Large intestine (tissue), 3 donors: ENCODE data around the gene MYO1G. TPM values are rescaled to one million over a fixed set of nuclear protein-coding genes. Genes with fewer than 3 reads are reported as not detected.

ENCODE experiments used
- DNase-seq, 2 donors: peaks; one replicate each; pipeline versions ENCODE4 v3.0.0 to v3.0.0-alpha.2; 2013
- H3K27ac ChIP-seq: one replicate; pipeline ENCODE4 v1.5.1; 2013; ENCODE audit warnings: low read length
- H3K27me3 ChIP-seq: 2 replicates; pipeline ENCODE4 v1.6.1; 2013; ENCODE audit warnings: low read length; ENCODE audit not compliant: control insufficient read depth, insufficient read depth
- H3K36me3 ChIP-seq: 2 replicates; pipeline ENCODE4 v1.6.1; 2013; ENCODE audit warnings: low read length; ENCODE audit not compliant: control insufficient read depth, insufficient read depth
- H3K4me1 ChIP-seq: one replicate; pipeline ENCODE4 v1.6.1; 2013; ENCODE audit warnings: low read length; ENCODE audit not compliant: control insufficient read depth, insufficient read depth
- H3K4me3 ChIP-seq: one replicate; pipeline ENCODE4 v1.5.1; 2013; ENCODE audit warnings: low read length
- H3K9me3 ChIP-seq: one replicate; pipeline ENCODE4 v1.6.1; 2013; ENCODE audit warnings: mild to moderate bottlenecking, low read depth, low read length, moderate library complexity; ENCODE audit not compliant: control insufficient read depth
- WGBS: methylation state at CpG from one replicate; pipeline ENCODE4 v1.1.5; 2013; ENCODE audit warnings: low lambda C conversion rate; ENCODE audit not compliant: insufficient coverage; 5-methylcytosine and 5-hydroxymethylcytosine counted together
- polyA plus RNA-seq: library from polyadenylated mRNA; unstranded; fragments of 120-200 nt; gene quantifications from one replicate; pipeline ENCODE4 v1.2.1, GENCODE V29; 2013

Gene MYO1G
- polyA plus RNA-seq, 1 donor, result 2.2 TPM

- Histone ChIP-seq H3K4me3 (no peak overlapping the region), H3K27ac (no peak overlapping the region), H3K9me3 (no peaks in the 10 kb centered on the region), H3K36me3 (no peaks in the 10 kb centered on the region), H3K4me1 (no peaks in the 10 kb centered on the region), H3K27me3 (peaks cover 24% of the 10 kb centered on the region)
- WGBS, result no CpG with 5 or more reads among the region's 16 CpGs
- DNase-seq, result no peak
Measured at GRCh38 chr7:44965441-44965903, 13.3 kb downstream of the MYO1G start.

DNA sequence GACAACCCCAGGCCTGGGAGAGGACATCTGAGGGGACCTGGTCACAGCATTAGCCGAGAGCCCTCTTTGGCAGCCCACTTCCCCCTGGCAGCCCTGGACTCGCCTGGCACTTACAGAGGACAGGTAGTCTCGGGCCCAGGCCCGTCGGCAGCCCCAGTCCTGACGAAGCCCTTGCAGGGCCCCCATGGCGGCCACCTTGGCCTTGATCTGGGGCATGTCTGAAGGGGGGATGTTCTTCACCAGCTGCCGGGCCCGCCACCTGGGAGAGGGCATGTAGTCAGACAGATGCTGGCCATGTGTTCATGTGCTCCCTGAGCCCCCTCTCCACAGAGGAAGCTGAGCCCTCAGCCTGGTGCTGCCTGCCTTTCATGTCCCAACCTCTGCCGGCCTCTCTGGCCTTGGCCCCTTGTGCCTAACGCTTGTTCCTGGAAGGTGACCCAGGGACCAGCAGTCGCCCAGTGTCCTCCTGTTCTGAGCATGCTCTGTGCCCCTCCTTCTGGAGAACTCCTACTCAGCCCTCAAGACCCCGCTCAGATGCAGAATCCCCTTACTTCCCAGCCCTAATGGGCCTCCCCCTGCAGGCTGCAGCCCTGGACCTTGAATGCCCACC lies 13.9 kb downstream of the MYO1G start:
- no peaks in the 10 kb centered on the region for H3K36me3 ChIP-seq
- no peaks in the 10 kb centered on the region for H3K9me3 ChIP-seq
- H3K27me3 ChIP-seq, result peaks cover 29% of the 10 kb centered on the region
- no peak overlapping the region for H3K27ac ChIP-seq
- no peaks in the 10 kb centered on the region for H3K4me1 ChIP-seq
- DNase-seq, result no peak
- no peak overlapping the region for H3K4me3 ChIP-seq
- WGBS, result no CpG with 5 or more reads among the region's 13 CpGs

DNA sequence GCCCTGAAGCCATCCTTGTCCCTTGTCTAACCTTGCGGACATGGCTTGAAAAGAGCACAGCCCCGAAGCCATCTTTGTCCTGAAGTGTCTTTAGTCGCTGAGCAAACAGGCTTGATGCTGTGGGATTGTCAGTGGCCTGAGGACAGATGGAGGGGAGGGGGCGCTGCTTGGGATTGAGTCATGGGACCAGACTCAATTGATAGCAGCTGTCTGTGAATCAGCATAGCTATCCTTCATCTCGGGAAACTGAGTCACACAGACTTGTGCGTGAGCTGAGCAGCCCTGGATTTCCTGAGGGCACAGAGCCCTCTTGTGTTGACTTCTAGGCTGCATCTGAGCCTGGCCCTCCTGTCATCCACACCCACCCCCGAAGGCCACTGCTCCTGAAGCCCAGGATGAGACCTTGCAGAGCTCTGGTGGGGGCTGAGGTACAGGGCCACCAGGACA lies 14.4 kb downstream of the MYO1G start:
- no peaks in the 10 kb centered on the region for H3K9me3 ChIP-seq
- DNase-seq, result no peak
- H3K36me3 ChIP-seq, result no peaks in the 10 kb centered on the region
- peaks cover 32% of the 10 kb centered on the region for H3K27me3 ChIP-seq
- no peak overlapping the region for H3K27ac ChIP-seq
- no CpG with 5 or more reads among the region's 7 CpGs for whole genome bisulfite sequencing
- H3K4me1 ChIP-seq, result no peaks in the 10 kb centered on the region
- H3K4me3 ChIP-seq, result no peak overlapping the region

- no peaks in the 10 kb centered on the region for H3K36me3 ChIP-seq
- H3K27me3 ChIP-seq, result peaks cover 33% of the 10 kb centered on the region
- peak overlapping the region; percentile 28 for H3K4me3 ChIP-seq
- DNase-seq, result no peak
- WGBS, result no CpG with 5 or more reads among the region's 24 CpGs
- H3K4me1 ChIP-seq, result no peaks in the 10 kb centered on the region
- H3K27ac ChIP-seq, result no peak overlapping the region
- no peaks in the 10 kb centered on the region for H3K9me3 ChIP-seq
Measured at GRCh38 chr7:44963364-44964290, 15.2 kb downstream of the MYO1G start.

DNA sequence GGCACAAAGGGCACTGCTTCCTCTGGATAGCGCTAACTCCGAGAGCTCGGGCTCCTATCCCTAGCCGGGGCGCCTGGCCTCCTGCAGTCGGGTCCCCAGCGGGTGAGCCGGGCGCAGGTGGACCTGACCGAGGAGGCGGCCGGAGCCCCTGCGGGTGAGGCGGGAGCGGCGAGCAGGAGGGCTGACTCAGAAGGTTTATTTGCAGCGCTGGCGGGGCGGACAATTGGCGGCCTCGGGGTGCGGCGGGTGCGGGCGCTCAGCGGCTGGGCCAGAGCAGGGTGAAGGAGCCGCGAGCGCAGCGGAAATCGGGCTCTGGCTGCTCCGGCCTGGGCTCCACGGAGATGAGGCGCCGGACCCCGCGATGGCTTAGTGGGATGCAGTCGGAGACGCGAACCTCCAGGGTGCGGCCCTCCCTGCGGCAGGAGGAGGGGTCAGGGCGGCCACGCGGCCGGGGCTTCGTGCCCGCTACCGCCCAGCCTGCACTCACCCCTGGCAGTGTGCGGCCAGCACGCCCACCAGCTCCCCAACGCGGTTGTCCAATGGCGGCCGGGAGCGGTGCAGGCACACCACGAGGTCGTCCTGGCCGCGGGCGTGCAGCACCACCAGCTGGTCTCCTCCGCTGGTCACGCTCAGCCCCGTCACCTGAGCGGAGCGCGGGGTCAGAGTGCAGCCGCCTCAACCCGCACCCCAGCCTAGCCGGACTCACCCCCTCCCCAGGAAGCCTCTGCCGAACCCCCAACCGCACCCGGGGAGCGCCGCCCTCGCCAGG lies 16.1 kb downstream of the MYO1G start:
- peaks cover 33% of the 10 kb centered on the region for H3K27me3 ChIP-seq
- no peak overlapping the region for H3K27ac ChIP-seq
- DNase-seq, result peak; percentile 24 to 51
- no peaks in the 10 kb centered on the region for H3K9me3 ChIP-seq
- H3K4me1 ChIP-seq, result no peaks in the 10 kb centered on the region
- no CpG with 5 or more reads among the region's 76 CpGs for WGBS
- no peaks in the 10 kb centered on the region for H3K36me3 ChIP-seq
- H3K4me3 ChIP-seq, result peak overlapping the region; percentile 28

GRCh38 chr7:44961844-44962482 lies 16.9 kb downstream of the MYO1G start:
- no peaks in the 10 kb centered on the region for H3K36me3 ChIP-seq
- no peak for DNase-seq
- no peak overlapping the region for H3K27ac ChIP-seq
- H3K27me3 ChIP-seq, result peaks cover 33% of the 10 kb centered on the region
- no peak overlapping the region for H3K4me3 ChIP-seq
- WGBS, result no CpG with 5 or more reads among the region's 16 CpGs
- no peaks in the 10 kb centered on the region for H3K4me1 ChIP-seq
- no peaks in the 10 kb centered on the region for H3K9me3 ChIP-seq

DNA sequence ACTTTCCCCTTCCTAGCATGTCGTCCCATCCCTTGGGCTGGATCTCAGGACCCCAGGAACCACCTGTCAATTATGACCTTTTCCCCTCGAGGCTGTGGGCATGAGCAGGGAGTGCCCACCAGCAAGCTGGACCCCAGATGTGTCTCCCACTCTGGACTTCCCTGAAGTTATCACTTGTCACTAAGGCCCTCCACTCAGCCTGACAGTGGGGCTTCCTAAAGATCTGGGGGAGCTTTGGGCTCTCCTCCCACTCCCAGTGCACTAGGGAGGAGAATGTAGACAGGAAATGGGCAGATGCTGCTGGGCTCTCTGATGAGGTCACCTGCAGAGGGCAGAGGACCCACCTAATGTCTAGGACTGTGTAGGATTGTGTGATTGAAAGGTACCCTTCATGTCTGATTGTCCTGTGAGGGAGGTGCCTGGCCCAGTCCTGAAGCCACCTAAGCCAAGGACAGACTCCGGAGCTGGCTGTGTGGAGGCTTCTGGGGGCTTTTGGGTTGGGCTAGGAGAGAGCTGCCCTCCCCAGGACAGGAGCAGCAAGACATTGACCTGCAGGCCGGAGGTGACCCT lies 18.7 kb downstream of the MYO1G start:
- no CpG with 5 or more reads among the region's 4 CpGs for WGBS
- Histone ChIP-seq H3K9me3 (no peaks in the 10 kb centered on the region), H3K27me3 (peaks cover 33% of the 10 kb centered on the region), H3K27ac (no peak overlapping the region), H3K36me3 (no peaks in the 10 kb centered on the region), H3K4me3 (no peak overlapping the region), H3K4me1 (no peaks in the 10 kb centered on the region)
- no peak for DNase-seq

DNA sequence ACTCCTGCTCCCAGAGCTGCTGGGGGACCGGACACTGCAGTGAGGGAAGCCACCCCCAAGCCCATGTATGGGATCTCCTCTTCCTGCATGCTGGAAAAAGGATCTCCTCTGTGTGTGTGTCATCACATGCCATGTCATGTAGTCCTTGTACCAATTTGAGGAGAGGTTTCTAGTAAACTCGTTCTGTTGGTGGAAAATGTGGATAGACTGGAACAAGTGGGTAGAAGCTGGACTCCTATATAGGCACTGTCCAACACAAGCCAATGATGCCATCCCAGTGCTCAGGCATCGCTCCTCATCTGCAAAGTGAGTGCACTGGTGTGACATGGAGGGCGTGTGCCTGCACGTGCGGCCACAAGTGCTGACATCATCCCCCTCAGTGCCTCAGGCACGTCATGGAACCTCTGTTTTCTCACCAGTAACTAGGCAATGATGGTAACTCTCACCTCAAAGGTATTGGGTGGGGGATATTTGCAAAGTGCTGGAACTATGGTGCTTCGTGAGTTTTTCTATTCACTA lies 19.3 kb downstream of the MYO1G start:
- no peaks in the 10 kb centered on the region for H3K36me3 ChIP-seq
- H3K4me3 ChIP-seq, result no peak overlapping the region
- 100% methylated on average over 1 of the region's 8 CpGs for WGBS
- no peaks in the 10 kb centered on the region for H3K9me3 ChIP-seq
- H3K27me3 ChIP-seq, result peaks cover 33% of the 10 kb centered on the region
- no peak overlapping the region for H3K27ac ChIP-seq
- H3K4me1 ChIP-seq, result no peaks in the 10 kb centered on the region
- DNase-seq, result no peak

DNA sequence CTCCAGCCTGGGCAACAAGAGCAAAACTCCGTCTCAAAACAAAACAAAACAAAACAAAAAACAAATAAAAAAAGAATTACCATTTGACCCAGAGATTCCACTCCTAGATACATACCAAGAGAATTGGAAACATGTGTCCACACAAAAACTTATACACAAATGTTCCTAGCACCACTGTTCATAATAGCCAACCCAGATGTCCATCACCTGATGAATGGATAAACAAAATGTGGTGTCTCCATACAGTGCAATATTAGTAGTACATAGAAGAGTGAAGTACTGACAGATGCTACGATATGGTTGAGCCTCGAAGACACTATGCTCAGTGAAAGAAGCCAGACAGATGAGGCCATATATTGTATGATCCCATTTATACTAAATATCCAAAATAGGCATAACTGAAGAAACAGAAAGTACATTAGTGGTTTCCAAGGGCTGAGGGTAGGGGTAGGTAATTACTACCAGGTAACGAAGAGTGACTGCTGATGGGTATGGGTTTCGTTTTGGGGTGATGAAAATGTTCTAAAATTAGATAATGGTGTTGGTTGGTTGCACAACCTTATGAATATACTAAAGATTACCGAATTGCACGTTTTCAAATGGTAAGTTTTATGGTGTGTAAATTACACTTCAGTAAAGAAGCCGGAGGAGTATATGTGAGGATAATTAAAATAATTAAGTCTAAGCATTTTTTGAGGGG lies 20.0 kb downstream of the MYO1G start:
- no peaks in the 10 kb centered on the region for H3K9me3 ChIP-seq
- no peak overlapping the region for H3K27ac ChIP-seq
- no peak for DNase-seq
- 63% methylated on average over 6 of the region's 8 CpGs for WGBS
- no peak overlapping the region for H3K4me3 ChIP-seq
- H3K4me1 ChIP-seq, result no peaks in the 10 kb centered on the region
- peaks cover 33% of the 10 kb centered on the region for H3K27me3 ChIP-seq
- H3K36me3 ChIP-seq, result no peaks in the 10 kb centered on the region
